ENCODE results near the gene LRRC15.

LRRC15 gene

GRCh38 chr3:194355379-194355778 lies 14.2 kb downstream of the LRRC15 start:
- TF ChIP-seq, protein P1, sequence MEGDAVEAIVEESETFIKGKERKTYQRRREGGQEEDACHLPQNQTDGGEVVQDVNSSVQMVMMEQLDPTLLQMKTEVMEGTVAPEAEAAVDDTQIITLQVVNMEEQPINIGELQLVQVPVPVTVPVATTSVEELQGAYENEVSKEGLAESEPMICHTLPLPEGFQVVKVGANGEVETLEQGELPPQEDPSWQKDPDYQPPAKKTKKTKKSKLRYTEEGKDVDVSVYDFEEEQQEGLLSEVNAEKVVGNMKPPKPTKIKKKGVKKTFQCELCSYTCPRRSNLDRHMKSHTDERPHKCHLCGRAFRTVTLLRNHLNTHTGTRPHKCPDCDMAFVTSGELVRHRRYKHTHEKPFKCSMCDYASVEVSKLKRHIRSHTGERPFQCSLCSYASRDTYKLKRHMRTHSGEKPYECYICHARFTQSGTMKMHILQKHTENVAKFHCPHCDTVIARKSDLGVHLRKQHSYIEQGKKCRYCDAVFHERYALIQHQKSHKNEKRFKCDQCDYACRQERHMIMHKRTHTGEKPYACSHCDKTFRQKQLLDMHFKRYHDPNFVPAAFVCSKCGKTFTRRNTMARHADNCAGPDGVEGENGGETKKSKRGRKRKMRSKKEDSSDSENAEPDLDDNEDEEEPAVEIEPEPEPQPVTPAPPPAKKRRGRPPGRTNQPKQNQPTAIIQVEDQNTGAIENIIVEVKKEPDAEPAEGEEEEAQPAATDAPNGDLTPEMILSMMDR (IDR thresholded peaks at IDR 0.05; ENCODE audit: low read length): no peak
- no peak for TF ChIP-seq EZH2 (IDR thresholded peaks at IDR 0.05; ENCODE audit: borderline replicate concordance, low read length)
- no peaks in the 10 kb centered on the region for H3K36me3 ChIP-seq (ENCODE audit: insufficient read depth, low read length)
- no peak overlapping the region for H2AFZ ChIP-seq (ENCODE audit: low read length)
- H3K9me3 ChIP-seq (ENCODE audit: low read length): no peaks in the 10 kb centered on the region
- no peak overlapping the region for H3K9ac ChIP-seq (ENCODE audit: low read length)
- H3K4me2 ChIP-seq (ENCODE audit: low read length): no peak overlapping the region
- H3F3A ChIP-seq (ENCODE audit: insufficient read depth, low read length): no peaks in the 10 kb centered on the region
- H3K9me2 ChIP-seq (ENCODE audit: low read depth, low read length): no peaks in the 10 kb centered on the region
- no peaks in the 10 kb centered on the region for H3K4me1 ChIP-seq (ENCODE audit: insufficient read depth, low read length, severe bottlenecking)
- H3K27ac ChIP-seq (ENCODE audit: low read depth, low read length, poor library complexity, severe bottlenecking): no peak overlapping the region
- H3K27me3 ChIP-seq (ENCODE audit: insufficient read depth, low read length): peaks cover 19% of the 10 kb centered on the region
- no peak overlapping the region for H3K4me3 ChIP-seq (ENCODE audit: low read depth, low read length, poor library complexity, severe bottlenecking)
- H3K79me2 ChIP-seq (ENCODE audit: insufficient read depth, low read length): no peaks in the 10 kb centered on the region
- no peaks in the 10 kb centered on the region for H4K20me1 ChIP-seq (ENCODE audit: insufficient read depth, low read length)

DNA sequence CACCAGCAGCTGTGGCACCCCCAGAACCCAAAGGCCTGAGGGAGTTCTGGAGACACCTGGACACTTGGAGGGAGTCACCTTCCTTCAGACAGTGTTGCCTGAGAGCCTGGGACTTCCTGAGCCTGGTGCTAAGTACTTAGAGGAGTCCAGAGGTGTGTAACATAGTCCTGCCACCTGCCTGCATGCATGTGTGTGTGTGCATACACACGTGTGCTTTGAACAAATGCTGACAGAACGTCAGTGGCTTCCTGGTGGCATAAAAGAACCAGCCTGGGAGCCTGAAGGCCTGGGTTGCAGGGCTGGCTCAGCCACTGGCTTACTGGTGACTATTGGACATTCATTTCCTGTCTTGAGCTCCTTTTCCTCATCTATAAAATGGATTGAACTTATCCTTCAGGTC lies 15.2 kb downstream of the LRRC15 start:
- no peaks in the 10 kb centered on the region for H3K36me3 ChIP-seq (ENCODE audit: insufficient read depth, low read length)
- H4K20me1 ChIP-seq (ENCODE audit: insufficient read depth, low read length): no peaks in the 10 kb centered on the region
- H3K4me1 ChIP-seq (ENCODE audit: insufficient read depth, low read length, severe bottlenecking): no peaks in the 10 kb centered on the region
- TF ChIP-seq EZH2 (IDR thresholded peaks at IDR 0.05; ENCODE audit: borderline replicate concordance, low read length): no peak
- no peak overlapping the region for H3K4me3 ChIP-seq (ENCODE audit: low read depth, low read length, poor library complexity, severe bottlenecking)
- H3K27ac ChIP-seq (ENCODE audit: low read depth, low read length, poor library complexity, severe bottlenecking): no peak overlapping the region
- no peaks in the 10 kb centered on the region for H3F3A ChIP-seq (ENCODE audit: insufficient read depth, low read length)
- H3K27me3 ChIP-seq (ENCODE audit: insufficient read depth, low read length): peaks cover 16% of the 10 kb centered on the region
- H3K4me2 ChIP-seq (ENCODE audit: low read length): no peak overlapping the region
- no peak overlapping the region for H2AFZ ChIP-seq (ENCODE audit: low read length)
- H3K9me2 ChIP-seq (ENCODE audit: low read depth, low read length): no peaks in the 10 kb centered on the region
- H3K9me3 ChIP-seq (ENCODE audit: low read length): no peaks in the 10 kb centered on the region
- H3K9ac ChIP-seq (ENCODE audit: low read length): no peak overlapping the region
- H3K79me2 ChIP-seq (ENCODE audit: insufficient read depth, low read length): no peaks in the 10 kb centered on the region

- H3K36me3 ChIP-seq (ENCODE audit: insufficient read depth, low read length): no peaks in the 10 kb centered on the region
- H3K9me3 ChIP-seq (ENCODE audit: low read length): no peaks in the 10 kb centered on the region
- no peak overlapping the region for H3K9ac ChIP-seq (ENCODE audit: low read length)
- H4K20me1 ChIP-seq (ENCODE audit: insufficient read depth, low read length): no peaks in the 10 kb centered on the region
- TF ChIP-seq, protein P1 (IDR thresholded peaks at IDR 0.05; ENCODE audit: low read length): no peak
- no peak for TF ChIP-seq EZH2 (IDR thresholded peaks at IDR 0.05; ENCODE audit: borderline replicate concordance, low read length)
- no peaks in the 10 kb centered on the region for H3K79me2 ChIP-seq (ENCODE audit: insufficient read depth, low read length)
- H3F3A ChIP-seq (ENCODE audit: insufficient read depth, low read length): no peaks in the 10 kb centered on the region
- no peaks in the 10 kb centered on the region for H3K4me1 ChIP-seq (ENCODE audit: insufficient read depth, low read length, severe bottlenecking)
- no peak overlapping the region for H3K27ac ChIP-seq (ENCODE audit: low read depth, low read length, poor library complexity, severe bottlenecking)
- no peak overlapping the region for H2AFZ ChIP-seq (ENCODE audit: low read length)
- H3K27me3 ChIP-seq (ENCODE audit: insufficient read depth, low read length): peaks cover 16% of the 10 kb centered on the region
- H3K4me2 ChIP-seq (ENCODE audit: low read length): no peak overlapping the region
- H3K9me2 ChIP-seq (ENCODE audit: low read depth, low read length): no peaks in the 10 kb centered on the region
- no peak overlapping the region for H3K4me3 ChIP-seq (ENCODE audit: low read depth, low read length, poor library complexity, severe bottlenecking)
Measured at GRCh38 chr3:194352667-194353246, 16.8 kb downstream of the LRRC15 start.

DNA sequence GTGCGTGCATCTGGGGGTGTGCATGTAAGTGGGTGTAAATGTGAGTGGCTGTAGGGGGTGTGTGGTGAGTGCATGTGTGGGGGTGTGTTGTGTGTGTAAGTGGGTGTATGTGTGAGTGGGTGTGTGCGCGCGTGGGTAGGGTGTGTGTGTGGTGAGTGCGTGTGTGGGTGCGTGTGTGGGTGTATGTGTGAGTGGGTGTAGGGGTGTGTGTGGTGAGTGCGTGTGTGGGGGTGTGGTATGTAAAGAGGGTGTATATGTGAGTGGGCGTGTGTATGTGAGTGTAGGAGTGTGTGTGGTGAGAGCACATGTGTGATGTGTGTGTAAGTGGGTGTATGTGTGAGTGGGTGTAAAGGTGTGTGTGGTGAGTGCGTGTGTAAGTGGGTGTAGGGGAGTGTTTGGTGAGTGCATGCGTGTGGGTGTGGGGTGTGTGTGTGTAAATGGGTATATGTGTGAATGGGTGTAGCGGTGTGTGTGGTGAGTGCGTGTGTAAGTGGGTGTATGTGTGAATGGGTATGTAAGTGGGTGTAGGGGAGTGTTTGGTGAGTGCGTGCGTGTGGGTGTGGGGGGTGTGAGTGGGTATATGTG lies 17.5 kb downstream of the LRRC15 start:
- no peak overlapping the region for H3K27ac ChIP-seq (ENCODE audit: low read depth, low read length, poor library complexity, severe bottlenecking)
- H3K9me2 ChIP-seq (ENCODE audit: low read depth, low read length): no peaks in the 10 kb centered on the region
- no peak overlapping the region for H2AFZ ChIP-seq (ENCODE audit: low read length)
- H3K27me3 ChIP-seq (ENCODE audit: insufficient read depth, low read length): peaks cover 12% of the 10 kb centered on the region
- no peak overlapping the region for H3K9ac ChIP-seq (ENCODE audit: low read length)
- H3K79me2 ChIP-seq (ENCODE audit: insufficient read depth, low read length): no peaks in the 10 kb centered on the region
- H3K4me1 ChIP-seq (ENCODE audit: insufficient read depth, low read length, severe bottlenecking): no peaks in the 10 kb centered on the region
- H3K36me3 ChIP-seq (ENCODE audit: insufficient read depth, low read length): no peaks in the 10 kb centered on the region
- H3K4me3 ChIP-seq (ENCODE audit: low read depth, low read length, poor library complexity, severe bottlenecking): no peak overlapping the region
- H4K20me1 ChIP-seq (ENCODE audit: insufficient read depth, low read length): no peaks in the 10 kb centered on the region
- H3F3A ChIP-seq (ENCODE audit: insufficient read depth, low read length): no peaks in the 10 kb centered on the region
- no peak overlapping the region for H3K4me2 ChIP-seq (ENCODE audit: low read length)
- no peaks in the 10 kb centered on the region for H3K9me3 ChIP-seq (ENCODE audit: low read length)
- TF ChIP-seq, protein P1 (IDR thresholded peaks at IDR 0.05; ENCODE audit: low read length): no peak
- no peak for TF ChIP-seq EZH2 (IDR thresholded peaks at IDR 0.05; ENCODE audit: borderline replicate concordance, low read length)

Measured in OCI-LY1 (cell line).